GM19240 (cell line): Measurements from ENCODE around the gene THBS3.
"Not testable (repeated sequence)": the region's sequence is repeated elsewhere in the genome, so short reads cannot be mapped to it uniquely, and the experiment has no call there.

Source experiments
- DNase-seq: peaks from one replicate; pipeline ENCODE4 v3.0.0; 2011; ENCODE audit warnings: low spot score; ENCODE audit not compliant: insufficient read length

The THBS3 gene

GRCh38 chr1:155155996-155156643 is 51.6 kb downstream of the THBS3 start:
- DNase-seq = not testable (repeated sequence)
